A549 (cell line): ENCODE measurements around the gene HS3ST3A1. TPM values are rescaled to one million over a fixed set of nuclear protein-coding genes. Genes with fewer than 3 reads are reported as not detected.

Experiments used
- ATAC-seq, 2 experiments: fragments of 200-7000 bp in 1 of 2; fragments of >200 bp in 1 of 2; cut with Nextera tagmentation in 1 of 2; cut with Tn5 transposase in 1 of 2; 3 replicates each; pipeline versions ENCODE4 v1.8.0 to v1.9.1; 2018 to 2020; ENCODE audit warnings: mild to moderate bottlenecking in 1 of 2, moderate library complexity in 1 of 2
- CTCF ChIA-PET: fragments of 300-600 bp; sonication (Branson Sonifier 250); formaldehyde crosslinking; extraction: SDS; loops from one replicate; lab custom pipeline; 2021; ENCODE audit warnings: antibody characterized with exemption, inconsistent platforms; lab: Yijun Ruan, JAX
- POLR2A ChIA-PET: fragments of 350-600 bp; formaldehyde crosslinking; extraction: SDS; loops from one replicate; lab custom pipeline; 2021; ENCODE audit warnings: antibody characterized with exemption, inconsistent platforms; lab: Yijun Ruan, JAX
- DNase-seq, 2 experiments: peaks; one replicate each; pipeline versions ENCODE4 v3.0.0 to v3.0.0-alpha.2; 2011 to 2016; ENCODE audit warnings: low read depth in 1 of 2, low spot score in 1 of 2
- FAIRE-seq: peaks from 2 replicates; lab custom pipeline; 2011; peaks lifted over from hg19 to GRCh38; lab: Jason Lieb, UNC
- H3K27ac ChIP-seq, 2 experiments: fragments of >200 bp; sonication (Bioruptor Twin); formaldehyde crosslinking; 3 replicates each; pipeline ENCODE4 v1.5.1; 2016 to 2017
- H3K4me1 ChIP-seq: fragments of >200 bp; sonication (Bioruptor Twin); formaldehyde crosslinking; 3 replicates; pipeline ENCODE4 v1.6.1; 2016
- H3K4me2 ChIP-seq: fragments of >200 bp; sonication (Bioruptor Twin); formaldehyde crosslinking; 3 replicates; pipeline ENCODE4 v1.6.1; 2016
- H3K4me3 ChIP-seq: fragments of >200 bp; sonication (Bioruptor Twin); formaldehyde crosslinking; 3 replicates; pipeline ENCODE4 v1.5.1; 2016
- H3K9me3 ChIP-seq: fragments of >200 bp; sonication (Bioruptor Twin); formaldehyde crosslinking; 3 replicates; pipeline ENCODE4 v1.6.1; 2016
- ATOH8 ChIP-seq: fragments of 250-450 bp; sonication (Bioruptor Pico); IDR thresholded peaks from 2 replicates; pipeline ENCODE4 v1.5.0; 2020; ENCODE audit warnings: low read depth, mild to moderate bottlenecking, moderate library complexity
- BHLHE40 ChIP-seq: IDR thresholded peaks from 2 replicates; pipeline ENCODE4 v1.6.1; 2012; ENCODE audit warnings: low read depth, low read length, inconsistent platforms
- CHD4 ChIP-seq: fragments of 200-600 bp; sonication (generic); IDR thresholded peaks from 2 replicates; pipeline ENCODE4 v1.6.1; 2016; ENCODE audit warnings: antibody characterized with exemption, mild to moderate bottlenecking, borderline replicate concordance
- EP300 ChIP-seq, 2 experiments: fragments of >200 bp; sonication (Bioruptor Twin); formaldehyde crosslinking; IDR thresholded peaks; 2 replicates in 1 of 2; 3 replicates in 1 of 2; pipeline ENCODE4 v1.6.1; 2016 to 2017
- FOSB ChIP-seq: fragments of 250-450 bp; sonication (Bioruptor Pico); IDR thresholded peaks from 2 replicates; pipeline ENCODE4 v1.5.0; 2020; ENCODE audit warnings: mild to moderate bottlenecking, moderate library complexity
- GATA3 ChIP-seq: IDR thresholded peaks from 2 replicates; pipeline ENCODE4 v1.6.1; 2012; ENCODE audit warnings: borderline replicate concordance
- HOXB5 ChIP-seq: fragments of 250-450 bp; sonication (Bioruptor Pico); IDR thresholded peaks from 2 replicates; pipeline ENCODE4 v1.5.0; 2020; ENCODE audit warnings: mild to moderate bottlenecking, moderate library complexity
- JUN ChIP-seq, 2 experiments: fragments of >200 bp; sonication (Bioruptor Twin); formaldehyde crosslinking; IDR thresholded peaks; 2 replicates in 1 of 2; 3 replicates in 1 of 2; pipeline ENCODE4 v1.6.1; 2016 to 2017
- JUNB ChIP-seq: fragments of >200 bp; sonication (Bioruptor Twin); formaldehyde crosslinking; IDR thresholded peaks from 2 replicates; pipeline ENCODE4 v1.6.1; 2016
- KDM5A ChIP-seq: fragments of 200-600 bp; sonication (generic); IDR thresholded peaks from 2 replicates; pipeline ENCODE4 v1.6.1; 2016; ENCODE audit warnings: antibody characterized with exemption, mild to moderate bottlenecking
- NPAS2 ChIP-seq: fragments of 250-450 bp; sonication (Bioruptor Pico); IDR thresholded peaks from 2 replicates; pipeline ENCODE4 v1.8.0; 2022; ENCODE audit warnings: mild to moderate bottlenecking, moderate library complexity, borderline replicate concordance
- PBX3 ChIP-seq: IDR thresholded peaks from 2 replicates; pipeline ENCODE4 v1.6.1; 2012
- RARB ChIP-seq: fragments of 250-450 bp; sonication (Bioruptor Pico); IDR thresholded peaks from 2 replicates; pipeline ENCODE4 v1.8.0; 2021; ENCODE audit warnings: mild to moderate bottlenecking, moderate library complexity
- WGBS: methylation state at CpG from one replicate; pipeline ENCODE4 v1.1.6; 2017; ENCODE audit errors: missing lambda C conversion rate; 5-methylcytosine and 5-hydroxymethylcytosine counted together
- polyA plus RNA-seq, 4 experiments: library from polyadenylated mRNA; depleted of rRNA in 3 of 4; stranded (reverse); fragments of >200 nt; fragmentation: RNase III in 1 of 4; extraction: RNeasy Plus Mini Kit Qiagen cat#74134 plus additional on column Dnase treatment in 1 of 4; gene quantifications; 2 replicates in 3 of 4; 3 replicates in 1 of 4; pipeline ENCODE4 v1.2.3, GENCODE V29; 2011 to 2017
- TF ChIP-seq, protein P1 (sequence below): fragments of >200 bp; sonication (Bioruptor Twin); formaldehyde crosslinking; IDR thresholded peaks from 2 replicates; pipeline ENCODE4 v1.6.1; 2016
- TF ChIP-seq, protein P2 (sequence below): fragments of >200 bp; sonication (Bioruptor Twin); formaldehyde crosslinking; IDR thresholded peaks from 3 replicates; pipeline ENCODE4 v1.5.1; 2016

The HS3ST3A1 gene
- polyA plus RNA-seq, 2 of the 4 experiments (the other 2 are of a cell fraction), result not detected

DNA sequence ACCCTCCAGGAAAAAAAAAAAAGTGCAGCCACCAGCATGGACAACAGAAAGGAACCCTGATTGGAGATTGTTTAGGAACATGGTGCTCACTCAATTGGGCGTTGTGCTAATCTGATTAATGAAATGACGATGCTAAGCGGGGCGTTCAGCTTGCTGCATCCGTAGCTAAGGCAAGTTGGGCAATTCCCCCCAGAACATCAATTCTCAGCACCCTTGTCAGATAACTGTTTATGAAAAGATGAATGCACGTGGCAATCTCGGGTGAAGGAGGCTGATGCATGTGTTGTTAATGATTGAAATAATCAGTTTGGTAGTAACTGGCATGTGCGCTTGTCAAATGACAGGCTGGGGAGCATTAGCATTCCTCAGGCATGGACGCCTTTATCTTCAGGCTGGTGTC lies 57.0 kb downstream of the HS3ST3A1 start:
- 52% methylated on average over 9 of the region's 9 CpGs for WGBS
- FAIRE-seq, result no peak
- ChIA-PET CTCF (interaction anchor here (1.1 to 1.5 kb wide), 2 partner anchors 16 to 49 kb away, joined by 3 to 4 read pairs; no protein-coding TSS in a partner anchor), POLR2A (no interaction called here)
- Histone ChIP-seq H3K4me2 (no peak overlapping the region), H3K27ac (peak overlapping the region; percentile 18 to 74; a peak in 3 of 6 replicates), H3K9me3 (peaks cover 13% of the 10 kb centered on the region; the same call in 2 of the 3 replicates), H3K4me1 (0 out of 3 replicates have a peak, but pooled peaks cover 6% of the 10 kb centered on the region), H3K4me3 (no peak overlapping the region)
- no peak for DNase-seq
- no peak for ATAC-seq
- TF ChIP-seq, protein P1, sequence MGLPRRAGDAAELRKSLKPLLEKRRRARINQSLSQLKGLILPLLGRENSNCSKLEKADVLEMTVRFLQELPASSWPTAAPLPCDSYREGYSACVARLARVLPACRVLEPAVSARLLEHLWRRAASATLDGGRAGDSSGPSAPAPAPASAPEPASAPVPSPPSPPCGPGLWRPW, result no peak
- TF ChIP-seq NPAS2 (CRISPR knock-in tag) (no peak), PBX3 (no peak), FOSB (CRISPR knock-in tag) (no peak), CHD4 (no peak), BHLHE40 (no peak)
- TF ChIP-seq, protein P2, sequence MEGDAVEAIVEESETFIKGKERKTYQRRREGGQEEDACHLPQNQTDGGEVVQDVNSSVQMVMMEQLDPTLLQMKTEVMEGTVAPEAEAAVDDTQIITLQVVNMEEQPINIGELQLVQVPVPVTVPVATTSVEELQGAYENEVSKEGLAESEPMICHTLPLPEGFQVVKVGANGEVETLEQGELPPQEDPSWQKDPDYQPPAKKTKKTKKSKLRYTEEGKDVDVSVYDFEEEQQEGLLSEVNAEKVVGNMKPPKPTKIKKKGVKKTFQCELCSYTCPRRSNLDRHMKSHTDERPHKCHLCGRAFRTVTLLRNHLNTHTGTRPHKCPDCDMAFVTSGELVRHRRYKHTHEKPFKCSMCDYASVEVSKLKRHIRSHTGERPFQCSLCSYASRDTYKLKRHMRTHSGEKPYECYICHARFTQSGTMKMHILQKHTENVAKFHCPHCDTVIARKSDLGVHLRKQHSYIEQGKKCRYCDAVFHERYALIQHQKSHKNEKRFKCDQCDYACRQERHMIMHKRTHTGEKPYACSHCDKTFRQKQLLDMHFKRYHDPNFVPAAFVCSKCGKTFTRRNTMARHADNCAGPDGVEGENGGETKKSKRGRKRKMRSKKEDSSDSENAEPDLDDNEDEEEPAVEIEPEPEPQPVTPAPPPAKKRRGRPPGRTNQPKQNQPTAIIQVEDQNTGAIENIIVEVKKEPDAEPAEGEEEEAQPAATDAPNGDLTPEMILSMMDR, result no peak
- TF ChIP-seq, all 56 proteins: peak for 0

DNA sequence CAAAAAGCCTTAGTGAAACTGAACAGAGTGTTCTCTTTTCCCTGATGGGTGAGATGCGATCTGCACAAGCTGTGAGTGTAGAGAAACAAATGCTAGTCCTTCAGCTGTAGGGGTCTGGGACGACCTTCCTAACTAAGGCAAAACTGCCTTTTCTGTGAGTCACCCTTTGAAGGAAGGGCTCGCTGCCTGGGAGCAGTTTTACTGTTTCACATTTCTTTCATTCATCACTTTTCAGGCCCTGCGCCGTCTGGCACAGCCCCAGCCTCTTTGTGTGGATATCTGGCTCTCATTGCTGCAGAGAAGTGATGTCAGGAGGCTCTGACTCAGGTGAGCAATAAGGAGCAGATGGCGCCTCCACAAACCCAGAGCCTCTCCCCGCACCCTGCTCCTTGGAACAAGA lies 57.4 kb downstream of the HS3ST3A1 start:
- DNase-seq, result peak in 1 of 2 experiments; percentile 20
- H3K4me2 ChIP-seq, result no peak overlapping the region

DNA sequence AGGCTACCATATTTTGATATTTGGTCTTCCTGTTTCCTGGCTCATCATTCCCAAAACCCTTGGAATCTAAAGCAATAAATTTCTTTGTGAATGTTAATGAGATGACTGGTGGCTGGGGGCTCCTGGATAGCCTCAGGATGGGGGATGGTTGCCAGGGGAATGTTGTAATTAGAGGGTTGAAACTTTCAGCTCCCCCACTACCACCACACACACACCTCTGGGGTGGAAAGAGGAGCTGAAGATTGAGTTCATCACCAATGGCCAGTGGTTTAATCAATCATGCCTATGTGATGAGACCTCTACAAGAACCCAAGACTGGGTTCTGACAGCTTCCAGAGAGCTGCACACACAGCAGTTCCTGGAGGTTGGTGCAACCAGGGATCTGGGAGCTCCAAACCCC lies 59.1 kb downstream of the HS3ST3A1 start:
- ChIA-PET POLR2A (no interaction called here), CTCF (no interaction called here)
- peaks cover 19% of the 10 kb centered on the region for H3K9me3 ChIP-seq

More for the DNA sequence above, 57.4 kb downstream of the HS3ST3A1 start:
- H3K9me3 ChIP-seq, result peaks cover 12% of the 10 kb centered on the region; the same call in 2 of the 3 replicates
- H3K4me1 ChIP-seq, result 0 out of 3 replicates have a peak, but pooled peaks cover 6% of the 10 kb centered on the region
- TF ChIP-seq EP300 (IDR thresholded peaks at IDR 0.05), result peak in 1 of 2 experiments; percentile 36; a peak in 1 of 5 replicates
- no peak for TF ChIP-seq BHLHE40
- TF ChIP-seq JUN (IDR thresholded peaks at IDR 0.05), result peak in 1 of 2 experiments; percentile 28; a peak in 1 of 5 replicates
- ChIA-PET POLR2A (no interaction called here), CTCF (interaction anchor here (1.1 to 1.5 kb wide), 3 partner anchors 17 to 49 kb away, joined by 3 to 4 read pairs (median 3); no protein-coding TSS in a partner anchor)
- 15% methylated on average over 7 of the region's 7 CpGs for WGBS
- peak overlapping the region; percentile 28 to 74; a peak in 3 of 6 replicates for H3K27ac ChIP-seq
- ATAC-seq (peak; percentile 59 to 68), FAIRE-seq (no peak)
- no peak overlapping the region for H3K4me3 ChIP-seq

More for the DNA sequence above, 59.1 kb downstream of the HS3ST3A1 start:
- TF ChIP-seq RARB (CRISPR knock-in tag), result no peak
- no peak for TF ChIP-seq JUNB
- no peak for TF ChIP-seq FOSB (CRISPR knock-in tag)
- TF ChIP-seq, protein P2, result no peak
- TF ChIP-seq HOXB5, result no peak
- TF ChIP-seq GATA3, result no peak
- TF ChIP-seq ATOH8, result no peak
- TF ChIP-seq KDM5A, result no peak
- no peak for FAIRE-seq
- DNase-seq, result no peak
- H3K4me2 ChIP-seq, result no peak overlapping the region
- 0 out of 3 replicates have a peak, but pooled peaks cover 6% of the 10 kb centered on the region for H3K4me1 ChIP-seq
- H3K27ac ChIP-seq, result peak overlapping the region in 1 of 2 experiments; percentile 74; a peak in 2 of 6 replicates
- ATAC-seq, result no peak
- no peak overlapping the region for H3K4me3 ChIP-seq
